ENCODE measurements around the gene CARD11.

Gene CARD11

DNA sequence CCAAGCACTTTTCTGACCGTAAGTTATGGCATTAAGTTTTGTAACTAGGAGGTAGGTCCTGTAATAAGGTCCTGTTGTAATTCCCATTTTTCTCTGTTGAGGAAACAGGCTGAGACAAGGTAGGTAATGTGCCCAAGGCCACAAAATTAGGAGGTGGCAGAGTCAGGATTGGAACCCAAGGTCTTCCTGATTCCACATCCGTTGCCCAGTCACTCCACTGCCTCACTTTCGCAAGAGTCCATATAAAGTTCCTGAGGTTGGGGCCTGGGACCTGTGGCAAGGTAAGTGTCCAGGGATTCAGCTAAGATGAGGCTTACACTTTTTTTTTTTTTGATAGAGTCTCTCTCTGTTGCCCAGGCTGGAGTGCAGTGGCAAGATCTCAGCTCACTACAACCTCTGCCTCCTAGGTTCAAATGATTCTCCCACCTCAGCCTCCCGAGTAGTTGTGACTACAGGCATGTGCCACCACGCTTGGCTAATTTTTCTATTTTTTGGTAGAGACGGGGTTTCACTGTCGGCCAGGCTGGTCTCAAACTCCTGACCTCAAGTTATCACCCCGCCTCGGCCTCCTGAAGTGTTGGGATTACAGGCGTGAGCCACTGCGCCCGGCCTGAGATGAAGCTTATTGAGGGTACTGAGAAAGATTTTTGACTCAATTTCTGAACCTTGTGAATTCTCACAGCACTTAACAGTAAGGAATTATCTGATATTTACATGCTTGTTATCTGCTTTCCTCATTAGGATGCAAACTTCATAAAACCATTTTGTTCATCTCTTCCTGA lies 179.3 kb downstream of the CARD11 start:
- DNase-seq: no peak

DNA sequence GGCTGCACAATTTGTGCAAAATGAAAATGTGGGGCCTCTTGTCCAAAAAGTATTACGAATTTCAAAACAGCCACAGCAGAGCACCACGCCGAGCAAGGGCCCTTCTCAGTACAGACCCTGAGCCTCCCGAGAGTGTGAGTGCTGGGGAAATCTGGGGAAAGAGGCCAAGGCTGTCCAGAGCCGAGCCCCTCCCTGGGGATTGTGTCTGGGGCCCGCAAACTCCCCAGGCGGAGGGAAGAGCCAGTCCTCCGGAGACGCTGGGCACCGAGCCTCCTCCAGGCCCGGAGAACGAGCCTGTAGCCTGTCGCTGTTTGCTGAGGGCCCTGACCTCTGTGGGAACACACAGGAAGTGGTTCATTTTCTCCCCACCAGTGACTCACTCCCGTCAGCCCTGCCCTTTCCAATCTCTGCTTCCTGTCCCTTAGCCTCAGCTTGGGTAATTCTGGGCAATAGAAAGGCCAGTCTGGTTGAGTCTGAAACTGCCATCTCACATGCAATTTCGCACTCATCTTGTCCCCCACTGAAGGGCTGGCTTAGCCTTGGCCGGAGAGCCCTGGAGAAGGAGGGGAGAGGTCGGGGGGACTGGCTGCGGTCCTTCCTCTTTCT lies 180.1 kb downstream of the CARD11 start:
- DNase-seq: peak; percentile 41

DNA sequence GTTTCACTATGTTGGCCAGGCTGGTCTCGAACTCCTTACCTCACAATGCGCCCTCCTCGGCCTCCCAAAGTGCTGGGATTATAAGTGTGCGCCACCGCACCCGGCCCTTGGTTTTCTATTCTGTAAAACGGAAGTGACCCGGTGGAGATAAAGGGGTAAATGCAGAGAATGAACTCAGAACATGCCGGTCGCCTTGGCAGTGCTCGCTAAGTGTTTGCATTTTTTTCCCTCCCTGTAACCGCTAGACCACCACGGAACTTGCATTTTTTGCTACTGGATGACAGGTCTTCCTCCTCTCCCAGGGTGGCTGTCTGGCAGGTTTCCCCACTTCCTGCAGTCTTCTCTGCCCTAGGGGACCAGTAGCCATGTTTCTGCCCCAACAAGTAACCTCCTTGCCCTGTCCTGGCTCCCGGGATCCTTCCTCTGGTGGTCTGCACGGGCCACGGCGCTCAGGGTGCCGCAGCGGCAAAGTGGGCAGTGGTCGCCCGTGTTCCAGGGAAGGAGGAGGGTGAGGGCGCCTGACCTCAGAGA lies 180.8 kb downstream of the CARD11 start:
- DNase-seq: no peak

DNA sequence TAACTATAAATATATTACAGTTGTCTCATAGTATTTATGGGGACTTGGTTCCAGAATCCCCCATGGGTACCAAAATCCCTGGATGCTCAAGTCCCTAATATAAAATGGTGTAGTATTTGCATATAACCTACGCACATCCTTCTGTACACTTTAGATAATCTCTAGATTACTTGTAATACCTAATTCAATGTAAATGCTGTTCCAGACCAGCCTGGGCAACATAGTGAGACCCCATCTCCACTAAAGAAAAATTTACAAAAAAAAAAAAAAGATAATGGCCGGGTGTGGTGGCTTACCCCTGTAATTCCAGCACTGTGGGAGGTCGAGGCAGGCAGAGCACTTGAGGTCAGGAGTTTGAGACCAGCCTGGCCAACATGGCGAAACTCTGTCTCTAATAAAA lies 182.2 kb downstream of the CARD11 start:
- no peak for DNase-seq

DNA sequence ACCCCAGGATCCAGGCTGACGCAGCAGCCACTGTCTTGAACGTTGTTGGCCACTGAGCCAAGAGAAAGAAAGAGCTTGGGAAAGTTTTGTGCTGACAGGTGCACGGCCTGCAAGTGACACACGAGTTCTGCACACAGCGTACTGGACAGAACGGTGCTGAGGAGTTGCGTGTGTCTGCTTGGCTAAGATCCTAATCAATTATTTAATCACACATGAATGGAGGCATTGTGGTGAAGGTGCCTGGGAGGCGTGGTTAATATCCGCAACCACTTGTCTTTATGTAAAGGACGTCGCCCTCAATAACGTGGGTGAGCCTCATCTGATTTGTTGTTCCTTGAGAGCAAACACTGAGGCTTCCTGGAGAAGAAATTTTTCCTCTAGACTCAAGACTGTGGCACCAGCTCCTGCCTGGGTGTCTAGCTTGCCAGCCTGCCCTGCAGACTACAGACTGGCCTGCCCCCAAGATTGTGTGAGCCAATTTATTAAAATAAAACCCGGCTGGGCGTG lies 183.0 kb downstream of the CARD11 start:
- no peak for DNase-seq

DNA sequence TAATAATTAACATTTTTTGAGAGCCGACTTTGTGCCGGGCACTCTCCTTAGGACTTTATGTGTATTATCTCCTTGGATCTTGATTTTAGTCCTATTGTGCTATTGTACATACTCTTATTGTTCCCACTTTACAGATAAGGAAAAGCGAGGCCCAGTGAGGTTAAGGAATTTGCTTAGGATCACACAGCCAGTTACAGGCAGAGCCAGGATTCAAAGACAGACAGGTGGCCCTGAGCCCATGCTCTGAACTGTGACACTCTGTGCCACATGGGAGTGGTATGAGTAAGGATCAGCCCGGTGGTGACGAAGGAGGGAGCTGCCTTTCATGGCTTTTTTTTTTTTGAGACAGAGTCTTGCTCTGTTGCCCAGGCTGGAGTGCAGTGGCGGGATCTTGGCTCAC lies 183.7 kb downstream of the CARD11 start:
- no peak for DNase-seq

DNA sequence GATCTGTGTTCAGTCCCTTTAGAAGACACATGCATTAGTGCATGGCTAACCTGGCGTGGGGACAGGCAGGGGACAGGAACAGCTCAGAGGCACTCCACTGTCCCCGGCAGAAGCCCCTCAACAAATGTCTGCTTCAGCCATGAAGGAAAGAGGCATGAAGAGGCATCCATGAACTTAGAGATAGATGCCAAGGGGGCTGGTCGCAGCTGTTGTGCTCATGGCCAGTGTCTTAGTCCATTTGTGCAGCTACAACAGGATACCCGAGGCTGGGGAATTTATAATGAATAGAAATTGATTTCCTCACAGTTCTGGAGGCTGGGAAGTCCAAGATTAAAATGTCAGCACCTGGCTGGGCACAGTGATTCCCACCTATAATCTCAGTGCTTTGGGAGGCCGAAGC lies 185.0 kb downstream of the CARD11 start:
- DNase-seq: no peak

DNA sequence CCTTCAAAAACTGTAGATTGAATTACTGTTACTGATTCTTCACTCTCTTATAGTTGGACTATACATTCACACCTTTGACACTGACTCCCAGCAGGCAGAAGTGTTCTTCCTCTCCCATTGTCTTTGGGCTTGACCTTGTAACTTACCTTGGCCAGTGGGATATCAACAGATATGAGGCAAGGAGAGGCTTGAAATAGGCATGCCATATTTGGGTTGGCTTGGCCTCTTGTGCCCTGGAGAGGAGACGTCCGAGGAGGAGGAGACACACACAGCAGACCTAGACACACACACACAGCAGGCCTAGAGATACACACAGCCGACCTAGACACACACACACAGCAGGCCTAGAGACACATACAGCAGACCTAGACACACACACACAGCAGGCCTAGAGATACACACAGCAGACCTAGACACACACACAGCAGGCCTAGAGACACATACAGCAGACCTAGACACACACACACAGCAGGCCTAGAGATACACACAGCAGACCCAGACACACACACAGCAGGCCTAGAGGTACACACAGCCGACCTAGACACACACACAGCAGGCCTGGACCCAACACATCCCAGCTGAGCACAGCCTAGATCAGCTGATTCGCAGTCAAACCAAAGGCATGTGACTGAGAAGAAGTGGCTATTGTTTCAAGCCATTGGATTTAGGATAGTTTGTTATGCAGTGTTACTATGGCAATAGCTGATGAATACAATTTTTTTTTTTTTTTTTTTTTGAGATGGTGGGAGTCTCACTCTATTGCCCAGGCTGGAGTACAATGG lies 187.1 kb downstream of the CARD11 start:
- DNase-seq: no peak
